Measurements from ENCODE around the gene PHYHD1. TPM values are rescaled to one million over a fixed set of nuclear protein-coding genes. Genes with fewer than 3 reads are reported as not detected.
A peak's percentile ranks its signal among the peaks of the same experiment; 100 is the strongest.

Gene PHYHD1
- total RNA-seq, 6 donors from 2014 or later, result 27.6 to 286 (median 57.7) TPM

DNA sequence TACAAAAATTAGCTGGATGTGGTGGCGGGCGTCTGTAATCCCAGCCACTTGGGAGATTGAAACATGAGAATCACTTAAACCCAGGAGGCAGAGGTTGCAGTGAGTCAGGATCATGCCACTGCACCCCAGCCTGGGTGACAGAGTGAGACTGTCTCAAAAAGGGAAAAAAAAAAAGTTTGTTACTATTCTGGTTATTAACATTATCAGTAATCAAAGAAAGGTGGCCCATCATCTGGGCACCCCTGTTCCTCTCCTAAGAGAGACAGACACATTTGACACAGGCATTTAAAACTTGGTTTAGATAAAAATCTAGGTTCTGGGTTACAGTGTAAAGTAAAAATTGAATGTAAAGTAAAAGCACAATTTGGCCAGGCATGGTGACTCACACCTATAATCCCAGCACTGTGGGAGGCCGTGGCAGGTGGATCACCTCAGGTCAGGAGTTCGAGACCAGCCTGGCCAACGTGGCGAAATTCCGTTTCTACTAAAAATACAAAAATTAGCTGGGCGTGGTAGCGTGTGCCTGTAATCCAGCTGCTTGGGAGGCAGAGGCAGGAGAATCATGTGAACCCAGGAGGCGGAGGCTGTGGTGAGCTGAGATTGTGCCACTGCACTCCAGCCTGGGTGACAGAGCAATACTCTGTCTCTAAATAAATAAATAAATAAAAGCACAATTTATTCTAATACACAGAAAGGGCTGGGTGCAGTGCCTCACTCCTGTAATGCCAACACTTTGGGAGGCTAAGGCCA, 16.7 kb upstream of the PHYHD1 start:
- no peak for ATAC-seq (ENCODE audit: low FRiP score in 2 of 2)
- Histone ChIP-seq H3K4me3 (no peak overlapping the region), H3K27ac (peak overlapping the region in 2 of 4 donors; percentile 84 to 90), H3K27me3 (no peaks in the 10 kb centered on the region), H3K36me3 (peaks cover 14 to 45% (median 25%) of the 10 kb centered on the region in 4 donors), H3K4me1 (peaks cover 27 to 49% (median 41%) of the 10 kb centered on the region in 4 donors), H3K9me3 (no peaks in the 10 kb centered on the region)
- no peak for DNase-seq
- 94 to 95% methylated on average over 10 of the region's 10 CpGs for WGBS, 2 donors
- TF ChIP-seq POLR2AphosphoS5 (IDR thresholded peaks at IDR 0.05) (no peak), POLR2A (IDR thresholded peaks at IDR 0.05) (no peak), EP300 (IDR thresholded peaks at IDR 0.05) (no peak)
- TF ChIP-seq, protein P1, sequence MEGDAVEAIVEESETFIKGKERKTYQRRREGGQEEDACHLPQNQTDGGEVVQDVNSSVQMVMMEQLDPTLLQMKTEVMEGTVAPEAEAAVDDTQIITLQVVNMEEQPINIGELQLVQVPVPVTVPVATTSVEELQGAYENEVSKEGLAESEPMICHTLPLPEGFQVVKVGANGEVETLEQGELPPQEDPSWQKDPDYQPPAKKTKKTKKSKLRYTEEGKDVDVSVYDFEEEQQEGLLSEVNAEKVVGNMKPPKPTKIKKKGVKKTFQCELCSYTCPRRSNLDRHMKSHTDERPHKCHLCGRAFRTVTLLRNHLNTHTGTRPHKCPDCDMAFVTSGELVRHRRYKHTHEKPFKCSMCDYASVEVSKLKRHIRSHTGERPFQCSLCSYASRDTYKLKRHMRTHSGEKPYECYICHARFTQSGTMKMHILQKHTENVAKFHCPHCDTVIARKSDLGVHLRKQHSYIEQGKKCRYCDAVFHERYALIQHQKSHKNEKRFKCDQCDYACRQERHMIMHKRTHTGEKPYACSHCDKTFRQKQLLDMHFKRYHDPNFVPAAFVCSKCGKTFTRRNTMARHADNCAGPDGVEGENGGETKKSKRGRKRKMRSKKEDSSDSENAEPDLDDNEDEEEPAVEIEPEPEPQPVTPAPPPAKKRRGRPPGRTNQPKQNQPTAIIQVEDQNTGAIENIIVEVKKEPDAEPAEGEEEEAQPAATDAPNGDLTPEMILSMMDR (IDR thresholded peaks at IDR 0.05), result no peak

DNA sequence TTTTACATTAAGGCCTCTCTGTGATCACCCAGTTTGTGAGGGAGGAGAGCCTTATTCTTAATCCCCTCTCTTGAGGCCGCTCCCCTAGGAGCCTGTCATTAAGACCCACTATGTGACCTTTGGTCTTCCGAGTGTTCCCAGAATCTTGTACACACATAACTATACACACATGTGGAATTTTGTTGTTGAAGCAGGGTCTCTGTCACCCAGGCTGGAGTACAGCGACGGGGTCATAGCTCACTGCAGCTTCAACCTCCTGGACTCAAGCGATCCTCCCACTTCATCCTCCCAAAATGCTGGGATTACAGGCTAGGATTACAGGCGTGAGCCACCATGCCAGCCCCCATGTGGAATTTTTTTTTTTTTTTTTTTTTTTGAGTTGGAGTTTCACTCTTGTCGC, 14.8 kb upstream of the PHYHD1 start:
- 93 to 94% methylated on average over 7 of the region's 7 CpGs for WGBS, 2 donors
- TF ChIP-seq POLR2A (IDR thresholded peaks at IDR 0.05), result no peak
- TF ChIP-seq, protein P1 (IDR thresholded peaks at IDR 0.05), result no peak
- TF ChIP-seq EP300 (IDR thresholded peaks at IDR 0.05), result no peak
- no peak for TF ChIP-seq POLR2AphosphoS5 (IDR thresholded peaks at IDR 0.05)

DNA sequence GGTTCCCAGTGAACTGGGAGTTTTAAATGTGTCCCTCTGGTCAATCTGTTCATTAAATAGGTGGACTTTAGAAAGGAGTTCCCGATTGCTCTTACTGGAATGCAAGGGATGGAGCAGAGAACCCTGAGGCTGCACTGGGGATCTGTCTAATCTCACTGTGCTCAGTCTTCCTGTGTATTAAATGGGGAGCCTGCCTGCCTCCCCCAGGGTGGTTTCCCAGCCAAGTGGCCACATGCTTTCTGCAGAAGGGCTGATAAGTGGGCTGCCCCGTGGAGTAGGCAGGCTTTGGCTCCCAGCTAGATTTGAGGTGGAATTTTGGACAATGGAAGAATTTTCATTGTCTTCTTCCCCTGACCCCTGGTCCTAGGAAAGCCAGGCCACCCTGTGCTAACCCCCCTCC, 14.0 kb upstream of the PHYHD1 start:
- no peaks in the 10 kb centered on the region for H3K27me3 ChIP-seq
- H3K4me3 ChIP-seq, result no peak overlapping the region
- H3K27ac ChIP-seq, result peak overlapping the region in 1 of 4 donors; percentile 27
- TF ChIP-seq POLR2AphosphoS5 (IDR thresholded peaks at IDR 0.05), result no peak
- TF ChIP-seq, protein P1 (IDR thresholded peaks at IDR 0.05), result no peak
- no peak for TF ChIP-seq EP300 (IDR thresholded peaks at IDR 0.05)
- no peak for TF ChIP-seq POLR2A (IDR thresholded peaks at IDR 0.05)
- H3K36me3 ChIP-seq, result peaks cover 14 to 57% (median 37%) of the 10 kb centered on the region in 4 donors
- WGBS, 2 donors, result 51 to 61% methylated on average over 2 of the region's 2 CpGs
- peaks cover 33 to 49% (median 38%) of the 10 kb centered on the region in 4 donors for H3K4me1 ChIP-seq
- DNase-seq (no peak), ATAC-seq (ENCODE audit: low FRiP score in 2 of 2) (no peak)
- no peaks in the 10 kb centered on the region for H3K9me3 ChIP-seq

More for the DNA sequence above, 14.8 kb upstream of the PHYHD1 start:
- H3K36me3 ChIP-seq, result peaks cover 14 to 58% (median 38%) of the 10 kb centered on the region in 4 donors
- no peaks in the 10 kb centered on the region for H3K27me3 ChIP-seq
- H3K4me3 ChIP-seq, result no peak overlapping the region
- H3K27ac ChIP-seq, result peak overlapping the region in 1 of 4 donors; percentile 40
- no peaks in the 10 kb centered on the region for H3K9me3 ChIP-seq
- peaks cover 27 to 49% (median 37%) of the 10 kb centered on the region in 4 donors for H3K4me1 ChIP-seq
- ATAC-seq (ENCODE audit: low FRiP score in 2 of 2) (no peak), DNase-seq (no peak)

DNA sequence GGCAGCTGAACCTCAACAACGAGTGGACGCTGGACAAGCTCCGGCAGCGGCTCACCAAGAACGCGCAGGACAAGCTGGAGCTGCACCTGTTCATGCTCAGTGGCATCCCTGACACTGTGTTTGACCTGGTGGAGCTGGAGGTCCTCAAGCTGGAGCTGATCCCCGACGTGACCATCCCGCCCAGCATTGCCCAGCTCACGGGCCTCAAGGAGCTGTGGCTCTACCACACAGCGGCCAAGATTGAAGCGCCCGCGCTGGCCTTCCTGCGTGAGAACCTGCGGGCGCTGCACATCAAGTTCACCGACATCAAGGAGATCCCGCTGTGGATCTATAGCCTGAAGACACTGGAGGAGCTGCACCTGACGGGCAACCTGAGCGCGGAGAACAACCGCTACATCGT, 12.4 kb upstream of the PHYHD1 start:
- 97 to 98% methylated on average over 14 to 24 of the region's 24 CpGs for WGBS, 2 donors
- H3K36me3 ChIP-seq, result peaks cover 14 to 57% (median 35%) of the 10 kb centered on the region in 4 donors
- H3K27ac ChIP-seq, result no peak overlapping the region
- no peak overlapping the region for H3K4me3 ChIP-seq
- DNase-seq, result peak in 1 of 2 donors; percentile 74
- no peaks in the 10 kb centered on the region for H3K27me3 ChIP-seq
- H3K9me3 ChIP-seq, result no peaks in the 10 kb centered on the region
- ATAC-seq (ENCODE audit: low FRiP score in 2 of 2), result no peak
- peaks cover 38 to 51% (median 41%) of the 10 kb centered on the region in 4 donors for H3K4me1 ChIP-seq
- TF ChIP-seq, protein P1 (IDR thresholded peaks at IDR 0.05), result no peak
- no peak for TF ChIP-seq POLR2A (IDR thresholded peaks at IDR 0.05)
- no peak for TF ChIP-seq EP300 (IDR thresholded peaks at IDR 0.05)
- no peak for TF ChIP-seq POLR2AphosphoS5 (IDR thresholded peaks at IDR 0.05)
